Measurements from ENCODE around the gene HSPA12B.

- no peak for TF ChIP-seq MAX (IDR thresholded peaks at IDR 0.05)
- no peak for TF ChIP-seq NFIC (IDR thresholded peaks at IDR 0.05)
- TF ChIP-seq EGR1 (IDR thresholded peaks at IDR 0.05), result no peak
- no peak for TF ChIP-seq EP300 (IDR thresholded peaks at IDR 0.05; ENCODE audit: borderline replicate concordance)
- TF ChIP-seq TCF12 (IDR thresholded peaks at IDR 0.05; ENCODE audit: low read depth), result no peak
- TF ChIP-seq RAD21 (IDR thresholded peaks at IDR 0.05; ENCODE audit: low read depth), result no peak
- TF ChIP-seq CREB1 (IDR thresholded peaks at IDR 0.05; ENCODE audit: low read depth), result no peak
- no peak for TF ChIP-seq FOXM1 (IDR thresholded peaks at IDR 0.05; ENCODE audit: borderline replicate concordance, low read depth)
- no peak for TF ChIP-seq TAF1 (IDR thresholded peaks at IDR 0.05; ENCODE audit: low read depth)
- TF ChIP-seq REST (IDR thresholded peaks at IDR 0.05; ENCODE audit: low read depth), result no peak
Observed at GRCh38 chr20:3691306-3691705, 41.2 kb upstream of the HSPA12B start.
